HuH-7.5 (cell line): ENCODE data around the gene OR10G8.
"Not testable (repeated sequence)": the region's sequence is repeated elsewhere in the genome, so short reads cannot be mapped to it uniquely, and the experiment has no call there.

Experiments
- DNase-seq: peaks from one replicate; pipeline ENCODE4 v3.0.0; 2011; ENCODE audit warnings: low spot score

The OR10G8 gene

GRCh38 chr11:124026498-124026897, at the start of gene OR10G8:
Gene OR10G8, plus strand, starts transcription at chr11:124026798. Its CDS starts 2,825 bp downstream, at chr11:124029623.
- no peak for DNase-seq

DNA sequence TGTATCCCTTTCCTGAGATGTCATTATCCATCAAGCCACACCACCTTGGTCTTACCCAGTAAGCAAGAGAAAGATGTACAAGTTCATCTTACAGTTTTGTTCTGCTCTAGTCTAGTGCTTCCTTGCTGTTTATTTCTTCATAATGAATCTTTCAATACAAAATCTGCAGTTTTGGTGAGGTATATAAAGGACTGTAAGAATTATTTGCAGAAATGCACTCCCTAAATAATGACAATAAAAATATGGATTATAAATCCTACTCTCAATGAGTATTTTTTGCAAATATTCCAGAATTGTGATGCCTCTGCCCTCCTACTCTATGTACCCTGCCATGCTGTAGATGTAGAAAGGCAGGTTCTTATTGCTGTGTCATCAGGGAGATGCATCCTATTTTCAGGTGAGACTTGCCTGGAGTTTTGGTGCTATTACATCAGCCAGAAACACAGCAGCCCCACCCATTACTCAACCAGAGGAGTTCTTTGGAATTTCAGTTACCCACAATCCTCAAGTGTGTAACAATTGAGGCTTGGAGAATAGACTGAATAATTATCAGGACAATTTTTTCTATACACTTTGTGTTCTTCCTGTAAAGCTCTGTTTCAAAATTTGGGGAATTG, 48.8 kb upstream of the OR10G8 start, which contains the start of gene OR10S1:
Gene OR10S1, minus strand, starts transcription at position 51 of the 617 bp plus-strand sequence. CDS start 117 bp downstream, outside the sequence.
- no peak for DNase-seq

DNA sequence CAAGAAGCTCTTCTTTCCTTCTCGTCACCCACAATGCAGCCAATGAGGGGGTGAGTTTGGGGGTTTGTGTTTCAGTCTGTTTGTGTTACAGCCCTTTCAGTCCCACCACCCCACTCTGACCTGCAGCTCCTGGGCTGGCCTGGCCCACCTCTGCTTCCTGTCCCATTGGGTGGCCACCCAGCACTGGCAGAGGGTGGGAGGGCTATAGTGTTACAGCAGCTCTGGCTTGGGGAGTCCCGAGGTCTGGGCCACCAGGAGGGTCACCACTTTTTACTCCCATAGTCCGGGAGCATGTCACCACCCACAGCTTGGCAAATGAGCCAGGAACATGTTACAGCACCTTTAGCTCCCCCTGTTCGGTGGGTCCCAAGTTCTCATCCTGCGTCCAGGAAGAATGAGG, 47.3 kb upstream of the OR10G8 start:
- no peak for DNase-seq

DNA sequence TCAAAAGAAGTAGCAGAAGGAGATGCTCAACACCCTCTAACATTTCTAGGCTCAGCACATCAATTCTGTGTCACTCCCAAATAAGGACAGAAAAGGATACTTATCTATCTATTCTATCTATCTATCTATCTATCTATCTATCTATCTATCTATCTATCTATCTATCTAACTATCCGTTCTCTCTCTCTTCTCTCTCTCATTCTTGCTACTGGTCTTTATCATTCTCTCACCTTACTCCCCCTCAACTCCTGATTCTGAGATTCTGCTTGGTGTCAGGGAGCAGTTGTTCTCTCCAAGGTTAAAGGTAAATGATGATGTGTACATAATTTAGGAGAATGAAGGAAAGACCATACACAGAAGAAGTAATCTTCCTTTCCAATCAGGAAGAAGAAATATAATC, 31.5 kb upstream of the OR10G8 start, which contains the start of gene OR10G6:
Gene OR10G6, minus strand, starts transcription at position 43 of the 400 bp plus-strand sequence. Its CDS starts 0 bp downstream, at position 43.
- DNase-seq, result no peak

DNA sequence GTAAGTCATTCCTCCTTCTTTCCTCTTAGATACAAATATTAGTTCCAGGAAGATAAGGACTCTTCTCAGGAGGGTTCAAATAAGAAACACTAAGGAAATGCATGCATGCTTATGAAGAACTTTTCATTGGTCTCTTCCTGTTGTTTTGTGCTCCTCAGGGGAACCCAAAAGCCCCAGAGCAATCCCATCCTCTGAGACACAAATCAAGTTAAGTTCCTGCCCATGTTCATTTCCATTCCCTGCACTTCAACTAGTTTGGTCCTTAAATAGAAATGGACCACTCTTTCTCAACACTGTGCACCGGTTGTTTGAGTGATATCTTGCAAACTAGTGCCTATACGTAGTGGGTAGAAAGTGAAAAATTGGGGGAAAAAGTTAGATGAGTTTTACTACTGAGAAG, 13.9 kb upstream of the OR10G8 start, which contains the start of gene OR10G4:
Gene OR10G4, plus strand, starts transcription at position 301 of the 400 bp plus-strand sequence. CDS start 2,578 bp downstream, outside the sequence.
- no peak for DNase-seq

DNA sequence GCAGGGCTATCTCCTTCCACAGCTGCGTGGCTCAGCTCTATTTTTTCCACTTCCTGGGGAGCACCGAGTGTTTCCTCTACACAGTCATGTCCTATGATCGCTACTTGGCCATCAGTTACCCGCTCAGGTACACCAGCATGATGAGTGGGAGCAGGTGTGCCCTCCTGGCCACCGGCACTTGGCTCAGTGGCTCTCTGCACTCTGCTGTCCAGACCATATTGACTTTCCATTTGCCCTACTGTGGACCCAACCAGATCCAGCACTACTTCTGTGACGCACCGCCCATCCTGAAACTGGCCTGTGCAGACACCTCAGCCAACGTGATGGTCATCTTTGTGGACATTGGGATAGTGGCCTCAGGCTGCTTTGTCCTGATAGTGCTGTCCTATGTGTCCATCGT, 10.8 kb upstream of the OR10G8 start:
- not testable (repeated sequence) for DNase-seq

GRCh38 chr11:124036666-124037065, 10.1 kb downstream of the OR10G8 start:
- DNase-seq, result no peak

DNA sequence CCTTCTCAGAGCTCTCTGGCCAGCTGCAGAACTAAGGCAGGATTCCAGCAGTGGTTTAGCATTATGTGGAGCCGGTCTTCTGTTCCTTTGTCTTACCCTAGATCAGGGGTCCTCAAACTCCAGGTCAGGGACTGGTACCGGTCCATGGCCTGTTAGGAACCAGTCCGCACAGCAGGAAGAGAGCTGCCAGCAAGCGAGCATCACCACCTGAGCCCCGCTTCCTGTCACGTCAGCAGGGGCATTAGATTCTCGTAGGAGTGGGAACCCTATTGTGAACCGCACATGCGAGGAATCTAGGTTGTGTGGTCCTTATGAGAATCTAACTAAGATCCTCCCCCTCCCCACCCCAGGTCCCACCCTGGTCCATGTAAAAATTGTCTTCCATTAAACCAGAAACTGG, 13.0 kb downstream of the OR10G8 start:
- no peak for DNase-seq

DNA sequence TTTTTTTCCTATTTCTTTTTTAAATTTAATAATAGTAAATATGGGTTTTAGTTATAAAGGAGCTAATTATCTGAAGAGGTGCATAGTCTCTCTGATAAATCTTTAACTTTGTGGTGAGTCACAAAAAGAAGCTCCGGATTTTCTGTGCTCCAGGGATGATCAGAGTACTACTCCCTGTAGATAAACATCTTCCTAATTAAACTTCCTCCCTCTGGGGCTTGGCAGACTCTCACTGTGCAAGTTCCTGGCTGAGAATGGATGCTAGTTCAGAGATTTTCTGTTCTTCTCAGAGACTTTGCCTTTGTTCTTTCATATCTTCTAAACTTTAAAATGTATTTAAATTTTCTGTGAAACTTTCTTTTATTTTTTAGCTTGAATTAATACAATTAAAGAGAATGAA, 14.7 kb downstream of the OR10G8 start, which contains the start of gene OR10G7:
Gene OR10G7, minus strand, starts transcription at position 72 of the 400 bp plus-strand sequence. CDS start 2,324 bp downstream, outside the sequence.
- DNase-seq, result no peak

DNA sequence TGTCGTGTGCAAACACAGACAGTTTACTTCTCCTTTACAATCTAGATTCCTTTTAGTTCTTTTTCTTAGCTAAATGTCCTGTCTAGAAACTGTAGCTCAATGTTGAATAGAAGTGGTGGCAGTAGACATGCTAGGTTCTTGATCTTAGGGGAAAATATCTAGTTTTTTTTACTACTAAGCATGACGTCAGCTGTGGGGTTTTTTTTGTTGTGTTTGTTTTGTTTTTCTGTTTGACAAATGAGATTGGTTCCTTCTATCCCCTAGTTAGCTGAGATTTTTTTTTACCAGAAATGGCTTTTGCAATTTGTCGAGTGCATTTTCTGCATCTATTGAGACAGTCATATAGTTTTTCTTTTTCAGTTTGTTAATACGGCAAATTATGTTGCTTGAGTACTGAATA, 16.8 kb downstream of the OR10G8 start:
- no peak for DNase-seq

GRCh38 chr11:124050748-124051147, 24.1 kb downstream of the OR10G8 start:
- DNase-seq, result no peak

DNA sequence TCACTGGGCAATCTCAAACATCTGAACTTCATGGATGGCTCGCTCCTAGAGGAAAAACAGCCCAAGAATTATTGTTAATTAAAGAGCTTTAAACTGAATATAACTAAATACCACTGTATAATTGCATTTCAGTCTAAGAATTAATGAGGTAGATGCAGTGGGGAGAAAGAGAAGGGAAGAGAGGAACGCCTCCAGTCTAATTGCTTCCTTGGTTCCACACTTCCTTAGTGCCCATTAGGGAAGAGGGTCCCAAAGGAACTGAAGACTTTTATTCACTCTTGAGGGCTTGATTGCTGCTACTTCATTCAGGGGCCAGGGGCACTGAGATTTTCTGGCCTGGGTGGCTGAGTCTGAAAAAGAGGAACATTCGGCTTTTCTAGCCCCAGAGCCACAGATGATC, 26.4 kb downstream of the OR10G8 start:
- DNase-seq, result no peak

GRCh38 chr11:124068601-124069110, 42.1 kb downstream of the OR10G8 start:
- no peak for DNase-seq

- no peak for DNase-seq
Observed at GRCh38 chr11:124069429-124070401, 43.1 kb downstream of the OR10G8 start.

GRCh38 chr11:124070915-124071622, 44.5 kb downstream of the OR10G8 start:
- peak; percentile 33 for DNase-seq

DNA sequence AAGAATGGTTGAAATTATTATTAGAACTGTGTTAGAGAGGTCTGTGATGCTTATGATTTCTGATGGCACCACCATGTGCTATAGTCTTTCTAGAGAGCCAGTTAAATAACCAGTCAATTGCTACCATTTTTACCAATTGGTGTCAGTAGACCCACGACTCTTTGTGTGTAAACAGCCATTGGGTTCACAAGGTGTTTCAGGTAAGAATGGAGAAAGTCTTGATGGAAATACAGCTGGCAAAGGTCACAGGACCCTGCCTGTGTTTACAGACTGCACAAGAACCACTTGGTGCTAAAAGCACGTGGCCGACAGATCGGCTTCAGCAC, 45.0 kb downstream of the OR10G8 start:
- DNase-seq, result no peak

- DNase-seq, result no peak
Observed at GRCh38 chr11:124072147-124072546, 45.5 kb downstream of the OR10G8 start.

DNA sequence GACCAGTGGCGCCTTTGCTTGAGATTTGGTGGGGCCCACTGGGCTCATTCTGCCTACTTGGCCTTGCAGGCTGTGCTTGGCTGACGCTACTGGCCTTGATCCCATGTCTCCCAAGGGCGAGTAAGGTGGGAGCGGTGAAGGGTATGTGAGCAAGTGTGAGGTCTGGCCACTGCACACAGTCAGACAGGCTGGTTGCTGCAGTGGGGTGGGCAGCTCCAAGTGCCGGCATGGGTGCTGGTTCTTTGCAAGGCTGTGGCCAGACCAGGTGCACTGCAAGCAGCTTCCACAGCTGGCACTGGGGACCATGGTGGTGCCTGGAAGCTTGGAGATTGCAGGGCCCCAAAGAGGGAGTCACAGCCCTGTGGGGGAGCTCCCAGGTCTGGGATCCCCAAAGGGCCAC, 48.0 kb downstream of the OR10G8 start:
- no peak for DNase-seq

DNA sequence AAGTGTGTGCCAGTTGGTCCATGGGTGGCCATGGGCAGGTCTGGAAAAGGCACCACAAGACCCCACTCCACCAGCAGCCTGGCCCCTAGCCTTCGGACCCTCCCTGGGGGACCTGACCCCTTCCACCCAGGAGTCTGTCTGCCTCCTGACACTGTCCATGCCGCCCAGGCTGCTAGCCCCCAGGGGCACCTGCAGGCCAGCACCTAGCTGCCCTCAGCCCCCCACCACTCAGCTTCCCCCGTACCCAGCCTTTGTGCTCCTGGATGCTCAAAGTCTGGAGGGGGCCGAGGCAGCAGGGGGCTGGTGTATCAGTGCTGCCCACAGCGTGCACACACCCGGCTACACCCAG, 48.9 kb downstream of the OR10G8 start:
- DNase-seq, result no peak

DNA sequence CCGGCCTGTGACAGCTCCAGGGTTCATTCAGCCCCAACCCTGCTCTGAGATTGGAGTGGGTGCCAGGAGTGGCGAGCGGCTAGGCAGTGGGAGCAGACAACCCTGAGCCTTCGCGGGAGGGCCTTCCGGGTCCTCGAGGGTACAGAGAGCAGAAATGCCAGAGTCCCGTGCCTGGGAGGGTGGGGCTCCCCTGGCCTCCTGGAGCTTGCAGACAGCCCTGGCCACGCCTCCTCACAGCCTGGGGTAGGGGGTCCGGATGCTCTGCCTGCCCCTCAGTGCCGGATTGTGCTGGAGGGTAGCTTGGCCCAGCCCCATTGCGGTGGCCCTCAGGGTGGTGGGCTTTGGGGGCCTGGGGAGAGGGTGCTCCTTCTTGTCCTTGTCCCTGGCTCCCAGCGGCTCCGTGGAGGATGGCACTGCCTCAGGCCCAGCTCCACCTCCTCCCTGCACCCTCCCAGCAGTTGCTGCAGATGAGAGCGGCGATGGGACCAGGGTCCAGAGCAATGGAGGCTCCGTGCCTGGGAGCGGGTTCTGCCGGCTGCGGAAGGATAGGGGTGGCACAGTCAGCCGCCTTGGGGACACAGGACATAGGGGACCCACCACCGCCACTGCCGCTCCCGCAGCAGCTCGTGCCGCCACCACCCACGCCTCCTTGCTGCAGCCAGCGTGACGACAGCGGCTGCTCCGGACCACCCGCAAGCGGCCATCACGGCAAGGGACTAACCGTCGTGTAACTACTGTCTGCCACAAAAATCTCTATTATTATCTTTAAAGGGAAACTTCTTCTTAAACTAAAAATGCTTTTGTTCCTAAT, 49.4 kb downstream of the OR10G8 start:
- no peak for DNase-seq

GRCh38 chr11:124077266-124077665, 50.7 kb downstream of the OR10G8 start:
- no peak for DNase-seq
